Measurements from ENCODE around the gene UBE2F.

Gene UBE2F

GRCh38 chr2:238007924-238008323 lies 41.1 kb downstream of the UBE2F start:
- no peak overlapping the region for H3K4me3 ChIP-seq (ENCODE audit: low read depth in 1 of 2, low read length in 2 of 2)
- no peaks in the 10 kb centered on the region for H3K4me1 ChIP-seq (ENCODE audit: insufficient read depth, low read length)
- TF ChIP-seq CTCF (IDR thresholded peaks at IDR 0.05; ENCODE audit: borderline replicate concordance, extremely low read depth, low read length, poor library complexity, severe bottlenecking) (no peak), EZH2 (IDR thresholded peaks at IDR 0.05; ENCODE audit: borderline replicate concordance, low read depth, low read length, severe bottlenecking) (no peak)
- H4K20me1 ChIP-seq (ENCODE audit: insufficient read depth, low read length): no peaks in the 10 kb centered on the region; the same call in 1 of the 2 replicates
- H3K79me2 ChIP-seq (ENCODE audit: insufficient read depth, low read length): no peaks in the 10 kb centered on the region
- H3K27ac ChIP-seq (ENCODE audit: low read length): no peak overlapping the region
- H3K4me2 ChIP-seq (ENCODE audit: insufficient read depth, low read length): no peak overlapping the region
- no peak overlapping the region for H3K9ac ChIP-seq (ENCODE audit: low read depth, low read length)
- ATAC-seq (ENCODE audit: insufficient read depth, low read depth) (no peak), DNase-seq (no peak)
- H3K36me3 ChIP-seq (ENCODE audit: insufficient read depth, low read length): no peaks in the 10 kb centered on the region
- H2AFZ ChIP-seq (ENCODE audit: low read depth, low read length): no peak overlapping the region
- no peaks in the 10 kb centered on the region for H3K9me3 ChIP-seq (ENCODE audit: insufficient read depth, low read length, severe bottlenecking)
- no peaks in the 10 kb centered on the region for H3K27me3 ChIP-seq (ENCODE audit: insufficient read depth, low read length, poor library complexity)

- Histone ChIP-seq H3K36me3 (ENCODE audit: insufficient read depth, low read length) (no peaks in the 10 kb centered on the region), H3K79me2 (ENCODE audit: insufficient read depth, low read length) (no peaks in the 10 kb centered on the region), H3K4me1 (ENCODE audit: insufficient read depth, low read length) (no peaks in the 10 kb centered on the region), H3K4me2 (ENCODE audit: insufficient read depth, low read length) (no peak overlapping the region), H3K27me3 (ENCODE audit: insufficient read depth, low read length, poor library complexity) (no peaks in the 10 kb centered on the region), H3K9ac (ENCODE audit: low read depth, low read length) (no peak overlapping the region), H2AFZ (ENCODE audit: low read depth, low read length) (no peak overlapping the region), H4K20me1 (ENCODE audit: insufficient read depth, low read length) (no peaks in the 10 kb centered on the region; the same call in 1 of the 2 replicates), H3K27ac (ENCODE audit: low read length) (no peak overlapping the region), H3K9me3 (ENCODE audit: insufficient read depth, low read length, severe bottlenecking) (no peaks in the 10 kb centered on the region), H3K4me3 (ENCODE audit: low read depth in 1 of 2, low read length in 2 of 2) (no peak overlapping the region)
- ATAC-seq (ENCODE audit: insufficient read depth, low read depth): 0 out of 3 replicates have a peak, but pooled peaks have one; percentile 45
- no peak for TF ChIP-seq EZH2 (IDR thresholded peaks at IDR 0.05; ENCODE audit: borderline replicate concordance, low read depth, low read length, severe bottlenecking)
- no peak for TF ChIP-seq CTCF (IDR thresholded peaks at IDR 0.05; ENCODE audit: borderline replicate concordance, extremely low read depth, low read length, poor library complexity, severe bottlenecking)
- DNase-seq: no peak
Measured at GRCh38 chr2:238009563-238009962, 42.7 kb downstream of the UBE2F start.

GRCh38 chr2:238010572-238010971 lies 43.8 kb downstream of the UBE2F start:
- H3K4me2 ChIP-seq (ENCODE audit: insufficient read depth, low read length): no peak overlapping the region
- H3K9ac ChIP-seq (ENCODE audit: low read depth, low read length): no peak overlapping the region
- H3K27ac ChIP-seq (ENCODE audit: low read length): no peak overlapping the region
- TF ChIP-seq CTCF (IDR thresholded peaks at IDR 0.05; ENCODE audit: borderline replicate concordance, extremely low read depth, low read length, poor library complexity, severe bottlenecking): no peak
- no peak for TF ChIP-seq EZH2 (IDR thresholded peaks at IDR 0.05; ENCODE audit: borderline replicate concordance, low read depth, low read length, severe bottlenecking)
- no peaks in the 10 kb centered on the region for H3K9me3 ChIP-seq (ENCODE audit: insufficient read depth, low read length, severe bottlenecking)
- H3K27me3 ChIP-seq (ENCODE audit: insufficient read depth, low read length, poor library complexity): no peaks in the 10 kb centered on the region
- no peaks in the 10 kb centered on the region; the same call in 1 of the 2 replicates for H4K20me1 ChIP-seq (ENCODE audit: insufficient read depth, low read length)
- H2AFZ ChIP-seq (ENCODE audit: low read depth, low read length): no peak overlapping the region
- no peak overlapping the region for H3K4me3 ChIP-seq (ENCODE audit: low read depth in 1 of 2, low read length in 2 of 2)
- H3K4me1 ChIP-seq (ENCODE audit: insufficient read depth, low read length): no peaks in the 10 kb centered on the region
- ATAC-seq (ENCODE audit: insufficient read depth, low read depth): no peak
- no peaks in the 10 kb centered on the region for H3K36me3 ChIP-seq (ENCODE audit: insufficient read depth, low read length)
- no peak for DNase-seq
- H3K79me2 ChIP-seq (ENCODE audit: insufficient read depth, low read length): no peaks in the 10 kb centered on the region

GRCh38 chr2:238013806-238014205 lies 47.0 kb downstream of the UBE2F start:
- no peaks in the 10 kb centered on the region; the same call in 1 of the 2 replicates for H4K20me1 ChIP-seq (ENCODE audit: insufficient read depth, low read length)
- H2AFZ ChIP-seq (ENCODE audit: low read depth, low read length): no peak overlapping the region
- H3K4me2 ChIP-seq (ENCODE audit: insufficient read depth, low read length): no peak overlapping the region
- H3K36me3 ChIP-seq (ENCODE audit: insufficient read depth, low read length): no peaks in the 10 kb centered on the region
- H3K4me1 ChIP-seq (ENCODE audit: insufficient read depth, low read length): no peaks in the 10 kb centered on the region
- H3K79me2 ChIP-seq (ENCODE audit: insufficient read depth, low read length): no peaks in the 10 kb centered on the region
- TF ChIP-seq EZH2 (IDR thresholded peaks at IDR 0.05; ENCODE audit: borderline replicate concordance, low read depth, low read length, severe bottlenecking) (no peak), CTCF (IDR thresholded peaks at IDR 0.05; ENCODE audit: borderline replicate concordance, extremely low read depth, low read length, poor library complexity, severe bottlenecking) (no peak)
- H3K27me3 ChIP-seq (ENCODE audit: insufficient read depth, low read length, poor library complexity): no peaks in the 10 kb centered on the region
- DNase-seq: no peak
- no peak overlapping the region for H3K4me3 ChIP-seq (ENCODE audit: low read depth in 1 of 2, low read length in 2 of 2)
- no peak overlapping the region for H3K27ac ChIP-seq (ENCODE audit: low read length)
- no peak for ATAC-seq (ENCODE audit: insufficient read depth, low read depth)
- H3K9me3 ChIP-seq (ENCODE audit: insufficient read depth, low read length, severe bottlenecking): no peaks in the 10 kb centered on the region
- no peak overlapping the region for H3K9ac ChIP-seq (ENCODE audit: low read depth, low read length)

Data from DND-41 (cell line).